Activated CD4-positive, alpha-beta T cell treated with anti-CD3 and anti-CD28 coated beads, Interleukin-2, amount 10 ng/mL, durations not matched to agents 24 days and 14 days (primary cell): Measurements from ENCODE around the gene TBCCD1. TPM values are rescaled to one million over a fixed set of nuclear protein-coding genes. Genes with fewer than 3 reads are reported as not detected.
A peak's percentile ranks its signal among the peaks of the same experiment; 100 is the strongest.
"Not testable (repeated sequence)": the region's sequence is repeated elsewhere in the genome, so short reads cannot be mapped to it uniquely, and the experiment has no call there.

Source experiments
- DNase-seq: peaks from one replicate; pipeline ENCODE4 v3.0.0; 2022
- H3K27ac Mint-ChIP-seq: one replicate; pipeline ENCODE4 v1.8.0; 2022; ENCODE audit warnings: mild to moderate bottlenecking, mixed read lengths
- H3K27me3 Mint-ChIP-seq: one replicate; pipeline ENCODE4 v1.8.0; 2022; ENCODE audit warnings: mixed read lengths
- H3K36me3 Mint-ChIP-seq: one replicate; pipeline ENCODE4 v1.8.0; 2022; ENCODE audit warnings: low read depth, mild to moderate bottlenecking, mixed read lengths
- H3K4me1 Mint-ChIP-seq: one replicate; pipeline ENCODE4 v1.8.0; 2021; ENCODE audit warnings: mixed read lengths
- H3K4me3 Mint-ChIP-seq: one replicate; pipeline ENCODE4 v1.8.0; 2022; ENCODE audit warnings: mild to moderate bottlenecking, moderate library complexity, mixed read lengths
- H3K9me3 Mint-ChIP-seq: one replicate; pipeline ENCODE4 v1.8.0; 2021; ENCODE audit warnings: mixed read lengths
- intact Hi-C: fragments of 100-400 bp; cut with micrococcal nuclease; formaldehyde crosslinking; loops from one replicate; pipeline ENCODE4 v1.15.1; 2023
- total RNA-seq: library from RNA; stranded (reverse); gene quantifications from 2 replicates; pipeline ENCODE4 v1.2.3, GENCODE V29; 2022

The TBCCD1 gene
- total RNA-seq, 1 donor from 2014 or later = 21.4 TPM

- Mint-ChIP-seq H3K4me1 (no peaks in the 10 kb centered on the region), H3K27me3 (no peaks in the 10 kb centered on the region), H3K4me3 (no peak overlapping the region), H3K36me3 (peaks cover 32% of the 10 kb centered on the region), H3K27ac (no peak overlapping the region), H3K9me3 (no peaks in the 10 kb centered on the region)
- DNase-seq = no peak
- intact Hi-C loops = no loop called here
Observed at GRCh38 chr3:186552408-186553031, 14.6 kb downstream of the TBCCD1 start.

GRCh38 chr3:186551387-186551786 is 15.8 kb downstream of the TBCCD1 start:
- intact Hi-C loops = no loop called here
- H3K27ac Mint-ChIP-seq = no peak overlapping the region
- H3K9me3 Mint-ChIP-seq = no peaks in the 10 kb centered on the region

GRCh38 chr3:186549497-186549896 is 17.6 kb downstream of the TBCCD1 start:
- Mint-ChIP-seq H3K4me3 (no peak overlapping the region), H3K4me1 (no peaks in the 10 kb centered on the region), H3K27me3 (no peaks in the 10 kb centered on the region), H3K27ac (no peak overlapping the region), H3K9me3 (no peaks in the 10 kb centered on the region), H3K36me3 (peaks cover 20% of the 10 kb centered on the region)
- DNase-seq = no peak
- intact Hi-C loops = no loop called here

More at GRCh38 chr3:186551387-186551786, 15.8 kb downstream of the TBCCD1 start:
- no peaks in the 10 kb centered on the region for H3K4me1 Mint-ChIP-seq
- H3K36me3 Mint-ChIP-seq = peaks cover 24% of the 10 kb centered on the region
- DNase-seq = no peak
- no peaks in the 10 kb centered on the region for H3K27me3 Mint-ChIP-seq
- no peak overlapping the region for H3K4me3 Mint-ChIP-seq

- no peak within 1 kb of the TSS for H3K4me3 Mint-ChIP-seq
- H3K27me3 Mint-ChIP-seq = no peaks in the 10 kb centered on the region
- intact Hi-C loops = no loop called here
- H3K4me1 Mint-ChIP-seq = peaks cover 13% of the 10 kb centered on the region
- H3K36me3 Mint-ChIP-seq = peaks cover 18% of the 10 kb centered on the region
- no peak for DNase-seq
- no peaks in the 10 kb centered on the region for H3K9me3 Mint-ChIP-seq
- H3K27ac Mint-ChIP-seq = no peak within 1 kb of the TSS
Observed at GRCh38 chr3:186544281-186544680, 22.9 kb downstream of the TBCCD1 start, which contains the start of gene CRYGS. Gene CRYGS (minus strand): TSS chr3:186544380. CDS start chr3:186544326, 54 bp downstream.

- H3K4me3 Mint-ChIP-seq = no peak overlapping the region
- H3K9me3 Mint-ChIP-seq = no peaks in the 10 kb centered on the region
- peak overlapping the region; percentile 21 for H3K27ac Mint-ChIP-seq
- H3K27me3 Mint-ChIP-seq = no peaks in the 10 kb centered on the region
- peaks cover 27% of the 10 kb centered on the region for H3K4me1 Mint-ChIP-seq
- DNase-seq = no peak
- peaks cover 14% of the 10 kb centered on the region for H3K36me3 Mint-ChIP-seq
- intact Hi-C loops = loop anchor here (1.0 kb wide), 3 partner anchors 282 to 564 kb away; no protein-coding TSS in a partner anchor
Observed at GRCh38 chr3:186540835-186541226, 26.3 kb downstream of the TBCCD1 start.

DNA sequence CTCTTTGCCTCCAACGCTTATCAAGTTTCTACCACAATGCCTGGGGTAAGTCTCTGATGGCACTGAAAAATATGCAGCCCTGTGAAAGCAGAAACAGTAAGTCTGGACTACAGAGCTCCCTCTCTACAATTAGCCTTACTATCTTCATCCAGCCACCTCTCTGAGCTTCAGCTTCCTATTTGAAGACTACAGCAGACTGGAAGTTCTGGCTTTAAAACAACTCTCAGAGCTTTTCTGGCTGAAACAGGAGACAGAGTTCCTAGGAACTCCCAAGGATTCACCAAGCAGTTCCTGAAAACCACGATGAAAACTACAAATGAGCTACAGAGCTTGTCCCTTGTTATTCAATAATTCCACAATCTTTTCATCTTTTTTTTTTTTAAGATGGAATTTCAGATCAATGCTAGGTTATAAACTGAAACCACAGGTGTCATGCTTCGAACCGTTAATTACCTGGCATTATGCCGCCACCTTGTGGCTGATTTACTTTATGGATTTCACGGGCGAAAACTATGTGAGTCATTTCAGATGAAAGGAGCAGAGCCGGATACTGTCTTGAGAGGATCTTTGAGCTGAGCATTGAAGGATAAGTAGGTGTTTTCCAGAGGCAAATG is 26.8 kb downstream of the TBCCD1 start:
- Mint-ChIP-seq H3K4me1 (peaks cover 31% of the 10 kb centered on the region), H3K36me3 (peaks cover 17% of the 10 kb centered on the region), H3K27ac (peak overlapping the region; percentile 21), H3K9me3 (no peaks in the 10 kb centered on the region), H3K4me3 (peak overlapping the region; percentile 28), H3K27me3 (no peaks in the 10 kb centered on the region)
- DNase-seq = peak; percentile 95
- intact Hi-C loops = loop anchor here (1.0 kb wide), 3 partner anchors 281 to 563 kb away; no protein-coding TSS in a partner anchor

- Mint-ChIP-seq H3K4me3 (no peak overlapping the region), H3K4me1 (peaks cover 44% of the 10 kb centered on the region), H3K27ac (peak overlapping the region; percentile 45), H3K27me3 (no peaks in the 10 kb centered on the region), H3K9me3 (no peaks in the 10 kb centered on the region), H3K36me3 (peaks cover 15% of the 10 kb centered on the region)
- intact Hi-C loops = loop anchor here (2.0 to 5.0 kb wide), 4 partner anchors 61 to 176 kb away; partner anchors contain the start of gene DGKG
- DNase-seq = no peak
Observed at GRCh38 chr3:186538779-186539178, 28.4 kb downstream of the TBCCD1 start.

DNA sequence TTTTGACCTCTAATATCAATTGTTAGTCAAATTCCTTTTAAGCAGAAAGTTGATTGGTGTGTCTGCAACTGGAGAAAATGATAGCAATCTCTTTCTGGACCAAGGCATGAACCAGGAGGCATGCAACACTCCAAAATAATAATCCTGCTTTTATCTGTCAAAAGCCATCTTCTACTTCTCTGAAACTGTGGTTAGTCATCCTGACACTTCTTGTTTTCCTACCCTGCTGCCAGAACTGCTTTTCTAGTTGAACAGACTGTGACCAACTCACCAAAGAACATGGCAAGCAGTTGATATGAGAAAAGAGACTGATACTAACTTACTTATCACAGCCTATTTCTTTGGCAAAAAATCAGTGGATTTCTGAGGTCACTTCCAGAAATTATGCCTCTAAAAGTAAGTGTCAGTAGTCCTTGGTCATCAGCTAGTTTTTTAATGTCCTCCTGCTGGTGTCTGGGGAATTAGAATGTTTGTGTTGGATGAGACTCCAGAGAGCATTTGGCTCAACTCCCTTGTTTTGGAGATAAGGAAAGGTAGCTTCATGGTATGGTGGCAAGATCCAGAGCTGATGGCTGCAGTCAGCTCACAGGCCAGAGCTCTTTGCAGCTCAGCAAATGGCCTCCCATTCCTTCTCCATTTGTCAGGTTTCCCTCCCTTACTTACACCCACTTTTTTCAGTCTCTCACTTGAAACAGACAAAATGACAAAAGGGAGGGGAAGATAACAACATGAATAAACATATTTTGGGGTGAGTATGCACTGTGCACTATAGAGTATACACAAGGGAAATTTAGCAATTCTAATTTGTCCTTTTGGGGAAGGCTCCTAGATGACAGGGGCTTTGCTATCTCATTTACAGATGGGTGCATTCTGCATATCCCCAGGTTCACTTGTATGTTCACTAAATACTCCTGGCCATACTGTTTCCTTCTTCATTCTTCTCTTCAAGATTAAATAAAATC is 30.0 kb downstream of the TBCCD1 start:
- no peaks in the 10 kb centered on the region for H3K27me3 Mint-ChIP-seq
- peak overlapping the region; percentile 85 for H3K27ac Mint-ChIP-seq
- DNase-seq = no peak
- H3K9me3 Mint-ChIP-seq = no peaks in the 10 kb centered on the region
- peaks cover 53% of the 10 kb centered on the region for H3K4me1 Mint-ChIP-seq
- peaks cover 10% of the 10 kb centered on the region for H3K36me3 Mint-ChIP-seq
- peak overlapping the region; percentile 20 for H3K4me3 Mint-ChIP-seq
- intact Hi-C loops = loop anchor here (5.0 kb wide), 3 partner anchors 60 to 80 kb away; no protein-coding TSS in a partner anchor

DNA sequence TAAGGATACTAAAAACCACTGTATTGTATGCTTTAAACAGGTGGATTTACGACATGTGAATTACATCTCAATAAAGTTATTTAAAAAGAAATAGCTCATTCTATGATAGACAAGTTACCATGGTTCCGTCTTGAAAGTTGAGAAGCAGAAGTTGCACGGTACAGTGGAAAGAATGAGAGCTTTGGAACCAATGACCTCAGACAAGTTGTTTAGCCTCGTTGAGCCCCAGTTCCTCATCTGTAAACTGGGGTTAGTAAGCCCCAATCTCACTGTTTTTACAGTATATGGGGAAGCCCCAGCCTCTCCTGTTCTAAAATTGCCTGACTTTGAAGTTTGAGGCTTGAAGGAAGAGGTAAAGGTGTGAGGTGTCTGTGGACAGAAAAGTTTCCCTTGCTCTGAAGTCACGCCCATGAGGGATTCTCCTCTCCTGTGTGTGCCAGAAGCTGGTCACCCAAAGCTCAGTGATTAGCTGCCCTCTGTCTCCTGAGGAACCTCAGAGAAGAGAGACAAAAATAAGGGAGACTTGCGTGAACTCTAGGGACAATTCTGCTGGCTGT is 32.9 kb downstream of the TBCCD1 start:
- Mint-ChIP-seq H3K36me3 (peaks cover 16% of the 10 kb centered on the region), H3K4me3 (peak overlapping the region; percentile 78), H3K9me3 (no peaks in the 10 kb centered on the region), H3K27ac (peak overlapping the region; percentile 100), H3K27me3 (no peaks in the 10 kb centered on the region), H3K4me1 (peaks cover 52% of the 10 kb centered on the region)
- intact Hi-C loops = loop anchor here (1.0 to 5.0 kb wide), 9 partner anchors 15 to 597 kb away; partner anchors contain the start of genes ETV5 and TBCCD1
- DNase-seq = peak; percentile 85

GRCh38 chr3:186532598-186533072 is 34.5 kb downstream of the TBCCD1 start:
- Mint-ChIP-seq H3K36me3 (peaks cover 16% of the 10 kb centered on the region), H3K27ac (peak overlapping the region; percentile 100), H3K9me3 (peaks cover 11% of the 10 kb centered on the region), H3K4me1 (peaks cover 57% of the 10 kb centered on the region), H3K4me3 (no peak overlapping the region), H3K27me3 (peaks cover 2% of the 10 kb centered on the region)
- intact Hi-C loops = loop anchor here (5.0 kb wide), 1 partner anchor 380 kb away; no protein-coding TSS in a partner anchor
- no peak for DNase-seq

- not testable (repeated sequence) for DNase-seq, H3K4me3 Mint-ChIP-seq, H3K27me3 Mint-ChIP-seq
- H3K27ac Mint-ChIP-seq = peak overlapping the region; percentile 8
- H3K4me1 Mint-ChIP-seq = peaks cover 49% of the 10 kb centered on the region
- intact Hi-C loops = loop anchor here (5.0 kb wide), 1 partner anchor 379 kb away; no protein-coding TSS in a partner anchor
- peaks cover 15% of the 10 kb centered on the region for H3K36me3 Mint-ChIP-seq
- H3K9me3 Mint-ChIP-seq = peaks cover 12% of the 10 kb centered on the region
Observed at GRCh38 chr3:186531694-186532093, 35.4 kb downstream of the TBCCD1 start.

DNA sequence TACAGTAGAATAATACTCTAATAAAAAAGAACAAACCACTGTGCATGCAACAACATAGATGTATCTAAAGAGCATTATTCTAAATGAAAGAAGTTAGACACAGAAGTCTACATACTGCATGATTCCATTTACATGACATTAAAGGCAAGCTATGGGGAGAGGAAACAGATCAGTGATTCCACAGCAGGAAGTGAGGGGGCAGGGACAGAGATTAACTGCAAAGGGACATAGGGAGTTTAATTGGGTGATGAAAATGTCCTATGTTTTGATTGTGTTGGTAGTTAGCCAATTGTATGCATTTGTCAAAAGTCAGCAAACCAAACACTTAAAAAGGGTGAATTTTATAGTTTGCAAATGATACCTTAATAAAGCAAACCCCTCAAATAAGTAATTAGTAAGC is 36.7 kb downstream of the TBCCD1 start:
- Mint-ChIP-seq H3K27me3 (peaks cover 2% of the 10 kb centered on the region), H3K4me3 (no peak overlapping the region), H3K9me3 (peaks cover 12% of the 10 kb centered on the region), H3K36me3 (peaks cover 12% of the 10 kb centered on the region), H3K4me1 (peaks cover 41% of the 10 kb centered on the region), H3K27ac (no peak overlapping the region)
- intact Hi-C loops = loop anchor here (5.0 kb wide), 1 partner anchor 378 kb away; no protein-coding TSS in a partner anchor
- no peak for DNase-seq
